Thymus (tissue), 11 donors: ENCODE results near the gene ZNF468. TPM values are rescaled to one million over a fixed set of nuclear protein-coding genes. Genes with fewer than 3 reads are reported as not detected.
A peak's percentile ranks its signal among the peaks of the same experiment; 100 is the strongest.
"Not testable (repeated sequence)": the region's sequence is repeated elsewhere in the genome, so short reads cannot be mapped to it uniquely, and the experiment has no call there.

Experiments used
- DNase-seq, 9 donors: peaks; one replicate each; pipeline ENCODE4 v3.0.0-alpha.2; 2013; ENCODE audit warnings: low spot score in 9 of 9, low read depth in 6 of 9, missing footprints in 1 of 9
- H3K27ac ChIP-seq, 2 donors: one replicate each; pipeline ENCODE4 v1.5.1; 2013; ENCODE audit warnings: control low read depth in 1 of 2, low read depth in 1 of 2, low read length in 1 of 2, mild to moderate bottlenecking in 1 of 2, moderate library complexity in 1 of 2
- H3K27me3 ChIP-seq, 2 donors: one replicate each; pipeline ENCODE4 v1.5.1; 2013; ENCODE audit warnings: low read length in 1 of 2; ENCODE audit not compliant: control insufficient read depth in 2 of 2, insufficient read depth in 1 of 2
- H3K36me3 ChIP-seq, 2 donors: one replicate each; pipeline ENCODE4 v1.5.1; 2013; ENCODE audit warnings: low read length in 1 of 2, mild to moderate bottlenecking in 1 of 2, moderate library complexity in 1 of 2; ENCODE audit not compliant: control insufficient read depth in 2 of 2, insufficient read depth in 2 of 2
- H3K4me1 ChIP-seq, 2 donors: one replicate each; pipeline ENCODE4 v1.5.1; 2013; ENCODE audit warnings: low read length in 2 of 2; ENCODE audit not compliant: control insufficient read depth in 2 of 2, insufficient read depth in 2 of 2
- H3K4me3 ChIP-seq, 2 donors: one replicate each; pipeline ENCODE4 v1.5.1; 2013; ENCODE audit warnings: low read length in 2 of 2, control low read depth in 1 of 2, mild to moderate bottlenecking in 1 of 2
- H3K9me3 ChIP-seq, 2 donors: one replicate each; pipeline ENCODE4 v1.5.1; 2013; ENCODE audit warnings: low read length in 1 of 2, mild to moderate bottlenecking in 1 of 2; ENCODE audit not compliant: control insufficient read depth in 2 of 2, insufficient read depth in 1 of 2
- WGBS: extraction: QIAGEN DNeasy Blood & Tissue Kit; methylation state at CpG from one replicate; pipeline ENCODE4 v1.1.7; 2013; 5-methylcytosine and 5-hydroxymethylcytosine counted together
- polyA plus RNA-seq: library from polyadenylated mRNA; stranded (reverse); fragments of 200-250 nt; gene quantifications from one replicate; pipeline ENCODE4 v1.2.3, GENCODE V29; 2013
- total RNA-seq: library from RNA; stranded (reverse); fragments of 120-200 nt; gene quantifications from one replicate; pipeline ENCODE4 v1.2.4, GENCODE V29; 2013
- donor health status: healthy.

Gene ZNF468
- total and polyA plus RNA-seq, 2 donors: 18.3 to 20.5 TPM

DNA sequence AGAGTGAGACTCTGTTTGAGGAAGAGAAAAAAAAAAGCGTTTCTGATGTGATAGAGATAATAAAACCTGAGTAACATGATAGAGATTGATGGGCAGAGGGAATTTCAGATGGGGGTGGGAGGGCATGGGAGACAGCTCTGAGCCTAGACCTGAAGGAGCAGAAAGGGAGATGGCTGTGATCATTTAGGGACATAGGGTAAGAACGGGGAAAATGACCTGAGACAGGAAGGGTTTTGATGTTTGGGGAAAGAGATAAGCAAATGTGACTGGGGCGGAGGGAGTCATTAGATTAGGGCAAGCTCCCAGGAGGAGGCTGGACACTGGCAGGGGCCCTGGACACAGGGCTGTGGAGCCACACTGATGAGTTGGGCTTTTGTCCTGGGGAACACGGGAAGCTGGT, 33.9 kb upstream of the ZNF468 start:
- Histone ChIP-seq H3K4me3 (no peak overlapping the region), H3K9me3 (no peaks in the 10 kb centered on the region), H3K27ac (no peak overlapping the region), H3K36me3 (peaks cover 16 to 24% of the 10 kb centered on the region in 2 donors), H3K27me3 (no peaks in the 10 kb centered on the region), H3K4me1 (peaks cover 1 to 2% of the 10 kb centered on the region in 2 donors)
- 66% methylated on average over 4 of the region's 4 CpGs for WGBS
- DNase-seq: no peak

DNA sequence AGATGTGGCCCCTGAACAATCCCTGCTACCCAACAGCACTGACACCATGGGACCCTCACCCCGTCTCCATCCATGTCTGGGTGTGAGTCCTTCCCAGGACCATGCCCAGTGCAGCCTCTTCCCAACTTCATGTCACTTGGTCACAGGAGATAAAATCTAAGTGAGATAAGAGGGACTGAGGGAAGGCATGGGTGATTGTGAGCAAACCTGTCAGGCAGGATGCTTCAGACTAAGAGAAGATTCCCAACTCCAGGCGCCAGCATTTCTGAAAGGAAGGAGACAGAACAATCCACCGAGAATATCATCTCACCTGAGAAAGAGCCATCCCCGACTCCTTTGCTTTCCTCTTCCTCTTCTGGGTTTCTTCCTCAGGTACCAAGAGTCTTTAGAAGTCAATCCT, 32.5 kb upstream of the ZNF468 start:
- no peak for DNase-seq
- WGBS: 98% methylated on average over 4 of the region's 4 CpGs
- peaks cover 18 to 30% of the 10 kb centered on the region in 2 donors for H3K36me3 ChIP-seq

DNA sequence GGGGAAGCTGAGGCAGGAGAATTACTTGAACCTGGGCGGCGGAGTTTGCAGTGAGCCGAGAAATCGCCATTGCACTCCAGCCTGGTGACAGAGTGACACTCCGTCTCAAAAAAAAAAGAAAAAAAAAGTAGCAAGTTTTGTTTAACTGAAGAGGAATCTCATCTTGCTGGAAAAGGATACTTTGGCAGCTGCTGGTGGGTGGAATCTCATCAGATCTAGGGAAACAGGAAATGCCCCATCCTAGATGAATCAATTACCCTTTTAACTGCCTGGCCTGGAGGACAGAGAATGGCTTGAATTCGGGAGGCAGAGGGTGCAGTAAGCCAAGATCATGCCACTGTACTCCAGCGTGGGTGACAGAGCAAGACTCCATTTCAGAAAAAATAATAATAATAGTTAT, 31.7 kb upstream of the ZNF468 start:
- H3K36me3 ChIP-seq: peaks cover 23 to 39% of the 10 kb centered on the region in 2 donors
- no peak for DNase-seq
- H3K27me3 ChIP-seq: no peaks in the 10 kb centered on the region
- 99% methylated on average over 7 of the region's 7 CpGs for WGBS
- H3K4me3 ChIP-seq: no peak overlapping the region
- H3K9me3 ChIP-seq: peaks cover 1 to 4% of the 10 kb centered on the region in 2 donors
- no peaks in the 10 kb centered on the region for H3K4me1 ChIP-seq
- no peak overlapping the region for H3K27ac ChIP-seq

More for the DNA sequence above, 32.5 kb upstream of the ZNF468 start:
- Histone ChIP-seq H3K9me3 (no peaks in the 10 kb centered on the region), H3K4me1 (no peaks in the 10 kb centered on the region), H3K27me3 (no peaks in the 10 kb centered on the region), H3K27ac (no peak overlapping the region), H3K4me3 (no peak overlapping the region)

DNA sequence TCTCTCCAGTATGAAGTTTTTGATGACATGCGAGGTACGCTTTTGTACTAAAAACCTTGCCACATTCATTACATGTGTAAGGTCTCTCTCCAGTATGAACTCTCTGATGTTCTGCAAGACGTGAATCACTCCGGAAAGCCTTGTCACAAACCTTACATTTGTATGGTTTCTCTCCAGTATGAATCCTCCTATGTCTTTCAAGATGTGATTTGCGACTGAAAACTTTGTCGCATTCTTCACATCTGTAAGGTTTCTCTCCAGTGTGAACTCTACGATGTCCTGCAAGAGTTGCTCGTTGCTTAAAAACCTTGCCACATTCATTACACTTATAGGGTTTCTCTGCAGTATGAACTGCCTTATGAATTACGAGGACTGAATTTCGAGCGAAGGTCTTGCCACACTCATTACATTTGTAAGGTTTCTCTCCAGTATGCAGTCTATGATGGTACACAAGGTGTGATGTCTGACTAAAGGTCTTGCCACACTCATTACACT, 23.5 kb upstream of the ZNF468 start:
- 90% methylated on average over 11 of the region's 11 CpGs for WGBS
- H3K4me1 ChIP-seq: no peaks in the 10 kb centered on the region
- H3K27ac ChIP-seq: no peak overlapping the region
- no peak overlapping the region for H3K4me3 ChIP-seq
- DNase-seq: no peak
- peaks cover 21 to 29% of the 10 kb centered on the region in 2 donors for H3K9me3 ChIP-seq
- no peaks in the 10 kb centered on the region for H3K27me3 ChIP-seq
- H3K36me3 ChIP-seq: peaks cover 32 to 52% of the 10 kb centered on the region in 2 donors

DNA sequence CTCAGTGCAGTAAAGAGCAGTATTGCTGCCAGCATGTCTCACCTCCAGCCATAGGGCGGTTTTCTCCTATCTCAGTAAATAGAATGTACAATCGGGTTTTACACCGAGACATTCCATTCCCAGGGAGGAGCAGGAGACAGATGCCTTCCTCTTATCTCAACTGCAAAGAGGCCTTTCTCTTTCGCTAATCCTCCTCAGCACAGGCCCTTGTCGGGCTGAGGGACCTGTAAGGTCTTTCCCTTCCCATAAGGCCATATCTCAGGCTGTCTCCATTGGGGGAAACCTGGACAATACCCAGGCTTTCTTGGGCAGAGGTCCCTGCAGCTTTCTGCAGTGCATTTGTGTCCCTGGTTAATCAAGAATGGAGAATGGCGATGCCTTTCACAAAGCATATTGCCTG, 15.6 kb upstream of the ZNF468 start:
- H3K36me3 ChIP-seq, H3K4me3 ChIP-seq, DNase-seq, H3K9me3 ChIP-seq, H3K27ac ChIP-seq, H3K27me3 ChIP-seq, H3K4me1 ChIP-seq: not testable (repeated sequence)
- 93% methylated on average over 6 of the region's 6 CpGs for WGBS

DNA sequence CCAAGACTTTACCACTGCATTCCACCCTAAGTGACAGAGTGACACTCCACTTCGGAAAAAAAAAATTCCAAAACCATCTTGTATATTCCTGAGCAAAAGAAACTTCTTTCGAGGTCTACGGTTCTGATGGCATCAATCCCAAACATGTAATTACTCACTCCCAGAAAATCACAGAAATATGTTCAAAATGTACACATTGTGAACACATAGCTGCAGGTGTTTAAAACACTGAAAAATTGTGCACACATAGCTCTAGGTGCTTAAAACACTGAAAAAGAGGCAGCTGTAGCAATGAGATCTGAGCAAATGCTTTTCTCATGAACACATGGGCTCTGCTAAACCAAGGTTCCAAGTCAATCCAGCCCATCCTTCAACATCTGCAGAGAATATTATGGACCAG, 14.0 kb upstream of the ZNF468 start:
- Histone ChIP-seq H3K4me3 (no peak overlapping the region), H3K36me3 (no peaks in the 10 kb centered on the region), H3K9me3 (no peaks in the 10 kb centered on the region), H3K27me3 (no peaks in the 10 kb centered on the region), H3K4me1 (no peaks in the 10 kb centered on the region), H3K27ac (no peak overlapping the region)
- 98% methylated on average over 3 of the region's 3 CpGs for WGBS
- no peak for DNase-seq

DNA sequence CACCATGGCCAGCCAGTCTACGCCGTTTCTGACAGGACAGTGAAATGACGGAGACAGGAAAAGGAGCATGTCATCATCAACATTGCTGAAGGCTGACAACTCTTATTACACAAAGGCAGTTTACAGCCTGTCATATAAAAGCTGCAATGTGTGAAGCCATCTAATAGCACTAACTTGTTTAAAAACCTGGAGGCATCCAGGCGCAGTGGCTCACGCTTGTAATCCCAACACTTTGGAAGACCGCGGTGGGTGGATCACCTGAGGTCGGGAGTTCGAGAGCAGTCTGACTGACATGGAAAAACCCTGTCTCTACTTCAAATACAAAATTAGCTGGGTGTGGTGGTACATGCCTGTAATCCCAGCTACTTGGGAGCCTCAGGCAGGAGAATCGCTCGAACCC, 10.6 kb upstream of the ZNF468 start:
- 92% methylated on average over 11 of the region's 11 CpGs for WGBS
- H3K9me3 ChIP-seq, H3K4me3 ChIP-seq, H3K4me1 ChIP-seq, DNase-seq, H3K27me3 ChIP-seq, H3K36me3 ChIP-seq, H3K27ac ChIP-seq: not testable (repeated sequence)

DNA sequence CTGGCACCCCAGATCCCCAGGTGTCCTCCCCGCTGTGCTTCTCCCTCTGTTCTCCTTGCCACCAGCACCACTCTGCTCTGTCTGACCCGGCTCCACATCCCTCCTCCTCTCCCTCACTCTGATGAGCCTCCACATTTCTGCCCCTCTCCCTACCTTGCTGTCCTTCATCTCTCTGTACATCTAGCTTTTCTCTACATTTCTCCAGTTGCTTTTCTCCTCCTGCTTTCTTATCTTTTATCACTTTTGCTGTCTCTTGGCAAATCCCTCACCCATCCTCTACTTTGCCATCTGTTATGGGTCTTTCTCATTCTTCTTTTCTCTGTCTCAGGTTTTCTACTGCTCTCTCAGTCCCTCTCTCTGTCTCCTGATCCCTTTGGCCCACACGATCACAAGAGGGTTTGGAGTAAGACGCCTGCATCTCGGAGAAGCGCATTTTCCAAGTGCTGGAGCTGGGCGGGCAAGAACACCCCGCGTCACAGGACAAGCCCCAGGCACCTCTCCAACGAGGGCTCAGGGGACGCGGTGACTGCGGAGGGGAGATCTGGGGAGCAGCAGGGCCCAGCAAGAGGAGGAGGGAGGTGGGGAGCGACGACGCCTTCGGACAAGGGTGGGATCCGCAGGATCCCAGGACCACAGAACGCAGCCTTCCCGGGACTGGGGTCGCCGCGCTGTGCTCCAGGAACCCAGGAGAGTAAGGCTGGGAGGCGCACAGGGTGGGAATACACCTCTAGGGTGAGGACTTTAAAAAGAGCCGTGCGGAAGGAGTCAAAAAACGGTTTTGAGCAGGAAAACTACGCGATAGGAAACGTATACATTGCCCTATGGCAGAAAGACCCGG, 660 bp downstream of the ZNF468 start:
- Histone ChIP-seq H3K36me3 (peaks cover 14 to 22% of the 10 kb centered on the region in 2 donors), H3K4me3 (peak overlapping the region; percentile 67 to 69)
- WGBS: 5% methylated on average over 23 of the region's 31 CpGs
- not testable (repeated sequence) for DNase-seq, H3K27ac ChIP-seq, H3K9me3 ChIP-seq, H3K27me3 ChIP-seq, H3K4me1 ChIP-seq

DNA sequence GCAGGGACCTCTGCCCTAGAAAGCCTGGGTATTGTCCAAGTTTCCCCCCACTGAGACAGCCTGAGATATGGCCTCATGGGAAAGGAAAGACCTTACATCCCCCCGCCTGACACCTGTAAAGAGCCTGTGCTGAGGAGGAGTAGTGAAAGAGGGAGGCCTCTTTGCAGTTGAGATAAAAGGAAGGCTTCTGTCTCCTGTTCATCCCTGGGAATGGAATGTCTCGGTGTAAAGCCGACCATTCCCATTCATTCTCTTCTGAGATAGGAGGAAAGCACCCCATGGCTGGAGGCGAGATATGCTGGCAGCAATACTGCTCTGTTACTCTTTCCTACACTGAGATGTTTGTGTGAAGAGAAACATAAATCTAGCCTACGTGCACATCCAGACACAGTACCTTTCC, 10.1 kb downstream of the ZNF468 start:
- not testable (repeated sequence) for H3K4me1 ChIP-seq, H3K27me3 ChIP-seq, H3K4me3 ChIP-seq, H3K27ac ChIP-seq, DNase-seq
- peaks cover 73 to 84% of the 10 kb centered on the region in 2 donors for H3K36me3 ChIP-seq
- H3K9me3 ChIP-seq: peaks cover 15 to 28% of the 10 kb centered on the region in 2 donors
- WGBS: 86% methylated on average over 5 of the region's 5 CpGs
